ENCODE data around the gene ZC3H13.

GRCh38 chr13:46008631-46009030 is 43.9 kb downstream of the ZC3H13 start:
- no peak for TF ChIP-seq EZH2 (IDR thresholded peaks at IDR 0.05; ENCODE audit: borderline replicate concordance, insufficient read depth, low read depth, low read length, poor library complexity, severe bottlenecking)
- TF ChIP-seq CTCF (IDR thresholded peaks at IDR 0.05): no peak

All from B cell (primary cell).